Activated CD4-positive, alpha-beta T cell treated with anti-CD3 and anti-CD28 coated beads for 24 hours (primary cell): ENCODE results near the gene RAPGEF1.
"Not testable (repeated sequence)": the region's sequence is repeated elsewhere in the genome, so short reads cannot be mapped to it uniquely, and the experiment has no call there.

ENCODE experiments used
- DNase-seq, 2 donors: peaks; one replicate each; pipeline ENCODE4 v3.0.0-alpha.2; 2020; ENCODE audit warnings: low read depth in 2 of 2

Gene RAPGEF1

GRCh38 chr9:131669269-131670157, 70.4 kb downstream of the RAPGEF1 start:
- DNase-seq: no peak

- peak; percentile 46 to 52 for DNase-seq
Observed at GRCh38 chr9:131668439-131669268, 71.2 kb downstream of the RAPGEF1 start.

- no peak for DNase-seq
Observed at GRCh38 chr9:131668057-131668438, 71.8 kb downstream of the RAPGEF1 start.

- DNase-seq: peak; percentile 53 to 58
Observed at GRCh38 chr9:131667576-131667975, 72.3 kb downstream of the RAPGEF1 start.

GRCh38 chr9:131666774-131667173, 73.1 kb downstream of the RAPGEF1 start:
- DNase-seq: no peak

- DNase-seq: no peak
Observed at GRCh38 chr9:131666029-131666428, 73.8 kb downstream of the RAPGEF1 start.

- DNase-seq: no peak
Observed at GRCh38 chr9:131663288-131663687, 76.6 kb downstream of the RAPGEF1 start.

- not testable (repeated sequence) for DNase-seq
Observed at GRCh38 chr9:131662289-131662621, 77.6 kb downstream of the RAPGEF1 start.

GRCh38 chr9:131661568-131662288, 78.1 kb downstream of the RAPGEF1 start:
- peak; percentile 44 to 50 for DNase-seq

- DNase-seq: no peak
Observed at GRCh38 chr9:131660466-131661405, 79.1 kb downstream of the RAPGEF1 start.

GRCh38 chr9:131658377-131659129, 81.3 kb downstream of the RAPGEF1 start:
- no peak for DNase-seq

- DNase-seq: no peak
Observed at GRCh38 chr9:131657940-131658339, 81.9 kb downstream of the RAPGEF1 start.

GRCh38 chr9:131657456-131657855, 82.4 kb downstream of the RAPGEF1 start:
- DNase-seq: no peak

GRCh38 chr9:131657037-131657377, 82.9 kb downstream of the RAPGEF1 start:
- DNase-seq: no peak

- DNase-seq: peak in 1 of 2 donors; percentile 31
Observed at GRCh38 chr9:131656356-131657036, 83.4 kb downstream of the RAPGEF1 start.

- not testable (repeated sequence) for DNase-seq
Observed at GRCh38 chr9:131654369-131654768, 85.5 kb downstream of the RAPGEF1 start.

GRCh38 chr9:131651599-131651998, 88.3 kb downstream of the RAPGEF1 start:
- no peak for DNase-seq

- no peak for DNase-seq
Observed at GRCh38 chr9:131651160-131651559, 88.7 kb downstream of the RAPGEF1 start.

- no peak for DNase-seq
Observed at GRCh38 chr9:131650254-131650653, 89.6 kb downstream of the RAPGEF1 start.

- DNase-seq: no peak
Observed at GRCh38 chr9:131649646-131650045, 90.2 kb downstream of the RAPGEF1 start.
